HG03521 (cell line): ENCODE measurements around the gene FLRT1.

Source experiments
- ATAC-seq: cut with Tn5 transposase; IDR thresholded peaks from one replicate; pipeline ENCODE4 v1.9.1; 2021; ENCODE audit warnings: mild to moderate bottlenecking, moderate library complexity; ENCODE audit not compliant: unreplicated experiment

The FLRT1 gene

DNA sequence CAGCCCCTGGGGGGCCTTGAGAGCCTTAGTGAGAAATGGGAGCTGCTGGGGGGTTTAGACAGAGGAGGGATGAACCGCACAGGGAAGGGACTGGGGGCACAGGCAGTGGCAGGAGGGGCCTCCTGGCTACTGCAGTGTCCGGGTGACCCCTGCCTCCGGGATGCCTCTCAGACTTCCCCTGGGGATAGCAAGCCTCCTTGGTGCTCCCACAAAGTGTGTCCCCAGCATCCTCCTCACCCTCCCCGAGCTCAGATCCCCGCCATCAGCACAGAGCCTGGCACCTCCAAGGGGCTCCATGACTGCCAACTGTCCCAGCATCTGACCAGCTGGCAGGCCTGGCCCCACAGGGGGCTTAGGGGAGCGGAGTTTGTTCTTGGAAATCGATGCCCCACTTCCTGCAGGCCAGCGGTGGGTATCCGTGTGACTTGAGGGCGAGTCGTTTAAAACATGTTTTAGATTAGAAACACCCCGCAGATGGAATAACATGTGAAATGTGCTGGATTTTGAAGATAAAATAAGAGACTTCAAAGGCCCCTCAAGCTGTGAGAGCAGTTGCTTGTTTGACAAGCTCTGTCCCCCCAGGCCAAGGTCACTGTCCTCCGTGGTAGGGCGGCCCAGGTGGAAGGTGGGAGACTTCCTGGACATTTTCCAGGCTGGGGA is 13.5 kb upstream of the FLRT1 start:
- ATAC-seq: no peak

GRCh38 chr11:64023712-64024710 is 11.7 kb upstream of the FLRT1 start:
- no peak for ATAC-seq

GRCh38 chr11:64025205-64025604 is 10.5 kb upstream of the FLRT1 start:
- no peak for ATAC-seq

GRCh38 chr11:64026575-64027205 is 9.0 kb upstream of the FLRT1 start:
- no peak for ATAC-seq

- no peak for ATAC-seq
These were observed 7.9 kb upstream of the FLRT1 start for GRCh38 chr11:64027651-64028397.

- ATAC-seq: no peak
These were observed 7.2 kb upstream of the FLRT1 start for GRCh38 chr11:64028398-64029115.

DNA sequence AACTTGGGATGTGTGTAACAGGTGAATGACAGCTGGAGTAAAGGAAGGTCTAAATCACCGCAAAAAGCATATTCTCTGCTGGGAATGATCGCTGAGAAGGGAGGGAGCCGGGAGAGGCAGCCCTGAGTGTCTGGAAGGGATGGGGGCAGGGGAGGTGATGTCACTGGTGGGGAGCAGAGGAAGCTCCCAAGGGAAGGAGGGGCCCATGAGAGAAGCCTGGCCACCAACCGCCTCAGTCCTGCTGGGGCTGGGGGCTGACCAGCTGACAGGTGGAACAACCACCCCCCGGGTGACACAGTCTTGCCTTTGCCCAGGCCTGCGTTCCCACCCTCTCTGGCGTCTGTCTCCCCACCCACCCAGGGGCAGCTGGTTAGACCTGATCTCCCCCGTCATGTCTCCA is 6.0 kb upstream of the FLRT1 start:
- no peak for ATAC-seq

- no peak for ATAC-seq
These were observed 4.7 kb upstream of the FLRT1 start for GRCh38 chr11:64031001-64031400.

DNA sequence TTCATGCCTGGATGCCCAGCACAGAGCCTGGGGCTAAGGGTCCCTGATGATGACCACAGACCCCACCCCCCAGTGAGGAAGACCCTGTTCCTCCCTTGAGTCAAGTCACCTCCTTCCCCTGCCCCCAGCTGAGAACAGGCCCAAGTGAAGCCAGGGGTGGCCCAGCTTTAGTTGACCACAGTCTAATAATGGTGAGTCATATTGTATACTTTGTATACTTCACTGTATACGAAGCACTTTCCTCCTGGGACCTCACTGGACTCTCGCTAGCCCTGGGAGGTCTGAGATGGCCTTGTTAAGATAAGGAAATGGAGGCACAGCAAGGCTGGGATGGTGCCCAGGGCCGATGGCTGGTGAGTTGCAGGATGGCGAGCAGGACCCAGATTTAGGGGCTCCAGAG is 3.7 kb upstream of the FLRT1 start:
- no peak for ATAC-seq

DNA sequence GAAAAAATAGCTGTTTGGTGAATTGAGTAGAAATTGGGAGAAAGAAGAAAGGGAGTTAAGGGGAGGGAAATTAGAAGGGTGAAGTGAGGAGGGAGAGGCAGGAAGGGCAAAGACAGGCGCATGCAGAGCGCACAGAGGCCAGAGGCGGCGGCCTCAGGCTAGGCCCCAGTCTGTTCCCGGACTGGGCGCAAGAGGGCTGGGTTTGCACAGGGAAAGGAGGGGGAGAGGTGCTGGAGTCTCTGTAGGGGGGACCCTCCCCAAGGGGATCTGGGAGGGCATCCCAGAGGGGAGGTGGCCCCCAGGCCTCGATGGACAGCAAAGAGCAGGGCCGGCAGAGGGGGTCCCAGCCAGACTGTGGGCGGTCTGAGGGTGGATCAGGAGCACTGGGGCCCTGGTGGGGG is 1.3 kb upstream of the FLRT1 start:
- ATAC-seq: no peak

- no peak for ATAC-seq
These were observed 628 bp upstream of the FLRT1 start for GRCh38 chr11:64035081-64035524.

DNA sequence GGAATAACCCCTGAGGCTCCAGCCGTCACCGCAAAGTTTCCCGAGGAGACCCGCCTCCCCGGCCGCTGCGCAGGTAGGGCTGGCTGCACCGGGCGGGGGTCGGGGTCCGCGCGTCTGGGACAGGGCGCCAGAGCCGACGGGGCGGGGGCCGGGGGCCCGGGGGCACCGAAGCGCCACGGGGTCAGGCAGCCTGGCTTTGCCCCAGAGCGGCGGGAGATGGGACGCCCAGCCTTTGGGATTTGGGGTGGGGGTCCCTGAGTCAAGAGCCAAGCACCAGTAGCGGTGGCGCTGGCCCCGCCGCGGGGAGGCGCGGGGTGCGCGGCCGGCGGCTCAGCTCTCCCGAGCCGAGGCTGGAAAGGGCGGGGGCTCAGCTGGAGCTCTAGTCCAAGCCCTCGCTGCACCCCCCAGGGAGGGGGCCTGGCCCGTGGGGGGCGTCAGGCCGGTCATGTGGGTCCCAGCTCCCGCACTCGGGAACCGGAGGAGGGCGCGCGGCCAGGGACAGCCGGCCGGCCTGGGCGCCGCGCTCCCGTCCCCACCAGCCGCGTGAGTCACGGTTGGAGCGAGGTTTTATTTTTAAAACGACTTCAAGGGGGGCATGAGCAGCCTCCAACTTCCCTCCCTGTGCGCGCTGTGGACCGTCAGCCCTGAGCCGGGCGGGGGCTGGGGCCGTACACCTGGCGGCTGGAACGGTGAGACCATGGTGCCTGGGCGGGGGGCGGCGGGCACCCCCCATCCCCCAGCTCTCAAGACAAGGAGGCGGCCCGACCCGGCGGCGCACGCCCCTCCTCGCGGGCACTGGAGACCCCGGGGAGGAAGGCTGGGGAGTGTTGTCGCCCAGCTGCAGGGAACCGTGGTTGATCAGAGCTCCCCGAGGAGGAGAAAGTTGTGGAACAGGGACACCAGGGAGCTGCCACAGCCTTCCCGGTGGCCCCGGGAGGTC is 626 bp downstream of the FLRT1 start:
- no peak for ATAC-seq

GRCh38 chr11:64037027-64037634 is 1.4 kb downstream of the FLRT1 start:
- no peak for ATAC-seq

GRCh38 chr11:64038500-64038899 is 2.8 kb downstream of the FLRT1 start:
- ATAC-seq: no peak

DNA sequence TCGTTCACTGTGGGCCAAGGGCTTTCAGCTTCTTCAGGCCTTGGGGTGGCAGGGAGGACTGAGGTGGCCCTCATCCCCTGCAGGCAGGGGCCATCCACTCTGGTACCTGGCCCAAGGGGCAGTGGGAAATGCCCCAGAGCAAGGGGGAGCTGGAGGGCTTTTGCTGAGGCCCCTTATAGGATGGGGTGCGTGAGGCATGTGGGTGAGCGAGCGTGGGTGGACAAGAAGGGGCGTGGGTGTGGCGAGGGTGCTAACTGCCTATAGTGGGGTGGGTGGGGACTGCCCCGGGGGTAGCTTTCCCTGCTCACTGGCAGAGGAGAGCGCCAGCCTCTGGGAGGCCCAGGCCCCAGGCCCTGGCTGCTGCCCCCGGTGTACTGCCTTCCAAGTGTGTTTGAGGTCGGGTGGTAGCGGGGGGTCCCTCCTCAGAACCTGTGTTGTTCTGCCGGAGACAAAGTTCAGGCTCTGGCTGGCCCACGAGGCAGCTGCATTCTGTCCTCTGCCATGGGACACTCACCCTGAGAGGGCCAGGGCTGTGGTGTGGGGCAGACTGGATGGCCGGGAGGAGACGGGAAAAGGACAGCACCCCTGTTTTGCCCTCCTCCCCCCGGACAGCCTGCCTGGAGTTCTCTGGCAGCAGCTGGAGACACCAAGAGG is 3.4 kb downstream of the FLRT1 start:
- no peak for ATAC-seq

GRCh38 chr11:64040684-64041322 is 5.1 kb downstream of the FLRT1 start:
- no peak for ATAC-seq

GRCh38 chr11:64041846-64042245 is 6.1 kb downstream of the FLRT1 start:
- no peak for ATAC-seq

DNA sequence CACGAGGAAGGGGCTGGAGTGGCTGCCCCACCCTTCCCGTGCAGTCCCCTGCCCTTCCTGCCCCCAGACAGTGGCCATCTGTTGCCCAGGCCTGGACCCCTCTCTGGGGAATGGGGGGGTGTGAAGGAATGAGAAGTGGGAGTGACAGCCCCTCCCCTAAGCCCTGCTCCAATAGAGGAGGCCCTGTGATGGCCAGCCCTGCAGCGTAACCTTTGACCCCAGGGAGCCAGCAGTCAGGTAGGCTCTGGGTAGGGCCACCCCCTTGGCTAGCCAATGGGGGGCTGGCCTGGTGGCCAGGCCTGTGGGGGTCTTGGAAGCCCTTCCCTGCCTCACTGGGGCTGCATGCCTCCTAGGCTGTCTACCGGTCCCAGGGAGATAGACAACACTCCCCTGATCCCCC is 6.6 kb downstream of the FLRT1 start:
- ATAC-seq: no peak
